22Rv1 (cell line): Measurements from ENCODE around the gene SLC1A7.

Experiments
- CTCF ChIP-seq: fragments of 450-650 bp; IDR thresholded peaks from 2 replicates; pipeline ENCODE4 v1.5.1; 2017; ENCODE audit warnings: mild to moderate bottlenecking
- ZFX ChIP-seq: fragments of 450-650 bp; IDR thresholded peaks from 2 replicates; pipeline ENCODE4 v1.6.1; 2017; ENCODE audit warnings: antibody characterized with exemption, borderline replicate concordance

- no peak for TF ChIP-seq CTCF
- TF ChIP-seq ZFX = no peak
Measured at GRCh38 chr1:53107090-53107489, 35.3 kb downstream of the SLC1A7 start.
